BLaER1 (cell line): ENCODE measurements around the gene CSNK2A2.

Experiments used
- H3K27ac ChIP-seq: shearing (Covaris generic); formaldehyde crosslinking; 2 replicates; pipeline ENCODE4 v1.8.1; 2022
- H3K27me3 ChIP-seq: shearing (Covaris generic); formaldehyde crosslinking; 2 replicates; pipeline ENCODE4 v1.8.1; 2022
- H3K36me3 ChIP-seq: shearing (Covaris generic); formaldehyde crosslinking; 2 replicates; pipeline ENCODE4 v1.8.1; 2022
- H3K4me1 ChIP-seq: shearing (Covaris generic); formaldehyde crosslinking; 2 replicates; pipeline ENCODE4 v1.8.1; 2022
- H3K4me2 ChIP-seq: shearing (Covaris generic); formaldehyde crosslinking; 2 replicates; pipeline ENCODE4 v1.8.1; 2022
- H3K4me3 ChIP-seq: shearing (Covaris generic); formaldehyde crosslinking; 2 replicates; pipeline ENCODE4 v1.8.1; 2022
- H3K9ac ChIP-seq: shearing (Covaris generic); formaldehyde crosslinking; 2 replicates; pipeline ENCODE4 v1.8.1; 2022
- H3K9me3 ChIP-seq: shearing (Covaris generic); formaldehyde crosslinking; 2 replicates; pipeline ENCODE4 v1.8.1; 2022
- H4K20me1 ChIP-seq: shearing (Covaris generic); formaldehyde crosslinking; 2 replicates; pipeline ENCODE4 v1.8.1; 2022
- Cebpa-rat ChIP-seq: shearing (Covaris generic); IDR thresholded peaks from 2 replicates; pipeline ENCODE4 v1.8.1; 2022

The CSNK2A2 gene

GRCh38 chr16:58198022-58198683 lies at the start of gene CSNK2A2:
CSNK2A2 (minus strand) TSS chr16:58198106; CDS start chr16:58197736, 370 bp downstream.
- Histone ChIP-seq H3K4me2 (peak within 1 kb of the TSS; percentile 92), H3K9ac (peak within 1 kb of the TSS; percentile 92), H3K27ac (peak within 1 kb of the TSS; percentile 79), H3K36me3 (peaks cover 34% of the 10 kb centered on the region), H3K9me3 (no peaks in the 10 kb centered on the region), H3K4me1 (peaks cover 19% of the 10 kb centered on the region), H4K20me1 (peaks cover 41% of the 10 kb centered on the region), H3K4me3 (peak within 1 kb of the TSS; percentile 84), H3K27me3 (no peaks in the 10 kb centered on the region)
- TF ChIP-seq Cebpa-rat: no peak

DNA sequence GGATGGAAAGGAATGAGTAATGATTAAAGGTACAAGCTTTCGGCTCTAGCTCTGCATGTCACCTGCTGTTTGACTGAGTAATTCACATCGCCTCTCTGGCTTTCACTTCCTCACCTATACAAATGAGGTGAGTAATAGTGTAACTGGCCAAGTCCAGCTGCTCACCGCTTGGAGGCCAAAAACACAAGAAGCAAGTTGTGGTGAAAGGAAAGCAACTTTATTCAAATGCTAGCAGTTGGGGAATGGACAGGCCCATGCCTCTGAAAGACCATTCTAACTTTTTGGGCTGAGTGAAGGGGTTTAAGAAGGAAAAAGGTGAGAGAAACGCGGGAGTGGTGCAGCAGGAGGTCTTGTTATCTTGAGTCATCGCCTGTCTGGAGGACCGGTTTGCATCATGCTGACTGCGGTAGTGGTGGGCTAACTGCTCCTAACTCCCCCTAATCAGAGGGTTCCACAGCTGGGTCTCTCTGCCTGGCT lies 45.7 kb upstream of the CSNK2A2 start:
- Histone ChIP-seq H3K4me3 (no peak overlapping the region), H3K9ac (no peak overlapping the region), H3K36me3 (no peaks in the 10 kb centered on the region), H3K4me1 (no peaks in the 10 kb centered on the region), H4K20me1 (no peaks in the 10 kb centered on the region), H3K27ac (no peak overlapping the region), H3K9me3 (no peaks in the 10 kb centered on the region), H3K27me3 (no peaks in the 10 kb centered on the region), H3K4me2 (no peak overlapping the region)
- TF ChIP-seq Cebpa-rat: no peak

- Histone ChIP-seq H3K4me3 (no peak overlapping the region), H3K9ac (no peak overlapping the region), H3K27me3 (no peaks in the 10 kb centered on the region), H3K9me3 (no peaks in the 10 kb centered on the region), H4K20me1 (no peaks in the 10 kb centered on the region), H3K36me3 (no peaks in the 10 kb centered on the region), H3K27ac (no peak overlapping the region), H3K4me2 (peak overlapping the region; percentile 86; the same call in 1 of the 2 replicates), H3K4me1 (peaks cover 11% of the 10 kb centered on the region)
- no peak for TF ChIP-seq Cebpa-rat
Observed at GRCh38 chr16:58236831-58237230, 38.9 kb upstream of the CSNK2A2 start.

DNA sequence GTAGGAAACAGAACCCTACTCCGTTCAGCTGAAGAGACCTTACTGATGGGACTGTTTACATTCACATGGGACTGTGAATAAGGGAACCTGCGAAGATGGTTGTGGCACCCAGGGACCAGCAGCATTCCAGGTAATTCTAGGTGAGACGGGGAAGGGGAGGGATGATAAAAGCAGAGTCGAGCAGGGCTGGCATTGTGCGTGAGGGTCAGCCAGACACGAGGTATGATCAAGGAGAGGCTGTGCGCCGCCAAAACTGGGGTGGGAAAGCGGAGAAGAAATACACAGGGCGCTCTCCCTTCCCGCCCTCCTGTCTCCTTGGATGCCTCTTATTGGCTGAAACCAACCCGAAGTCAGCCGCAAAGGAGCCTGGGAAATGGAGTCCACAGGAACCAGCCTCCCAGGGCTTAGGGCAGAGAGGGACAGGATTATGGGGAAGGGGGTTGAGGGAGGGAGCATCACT lies 38.4 kb upstream of the CSNK2A2 start:
- Histone ChIP-seq H3K9me3 (no peaks in the 10 kb centered on the region), H3K9ac (peak overlapping the region; percentile 72; the same call in 1 of the 2 replicates), H4K20me1 (no peaks in the 10 kb centered on the region), H3K4me1 (peaks cover 17% of the 10 kb centered on the region), H3K4me2 (peak overlapping the region; percentile 86), H3K27ac (no peak overlapping the region; the same call in 1 of the 2 replicates), H3K27me3 (no peaks in the 10 kb centered on the region), H3K4me3 (peak overlapping the region; percentile 68), H3K36me3 (no peaks in the 10 kb centered on the region)
- no peak for TF ChIP-seq Cebpa-rat

DNA sequence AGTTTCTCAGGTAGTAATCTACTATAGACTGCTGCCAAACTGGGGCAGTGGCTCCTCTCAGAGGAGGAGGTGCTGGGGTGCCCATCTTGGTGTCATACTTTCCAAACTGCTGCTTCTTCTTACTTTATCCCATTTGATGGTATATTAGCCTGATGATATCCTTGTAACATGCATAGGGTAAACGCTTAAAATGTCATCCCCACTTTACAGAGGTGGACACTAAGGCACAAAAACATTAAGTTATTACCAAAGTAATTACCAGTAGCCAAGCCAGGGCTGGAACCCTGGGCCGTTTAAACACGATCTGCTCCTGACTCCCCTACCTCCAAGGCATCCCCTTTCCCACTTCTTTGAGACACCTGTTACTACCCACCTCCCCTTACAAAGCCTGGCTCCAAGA lies 37.8 kb upstream of the CSNK2A2 start:
- H3K4me1 ChIP-seq: peaks cover 18% of the 10 kb centered on the region
- no peak overlapping the region for H3K27ac ChIP-seq
- H3K9me3 ChIP-seq: no peaks in the 10 kb centered on the region
- H3K4me2 ChIP-seq: peak overlapping the region; percentile 86
- no peak overlapping the region for H3K9ac ChIP-seq
- H3K27me3 ChIP-seq: no peaks in the 10 kb centered on the region
- no peak for TF ChIP-seq Cebpa-rat
- no peaks in the 10 kb centered on the region for H3K36me3 ChIP-seq
- H4K20me1 ChIP-seq: no peaks in the 10 kb centered on the region
- peak overlapping the region; percentile 68; the same call in 1 of the 2 replicates for H3K4me3 ChIP-seq

GRCh38 chr16:58234831-58235595 lies 37.1 kb upstream of the CSNK2A2 start:
- Histone ChIP-seq H3K9me3 (no peaks in the 10 kb centered on the region), H3K27me3 (no peaks in the 10 kb centered on the region), H4K20me1 (no peaks in the 10 kb centered on the region), H3K9ac (no peak overlapping the region), H3K4me2 (no peak overlapping the region), H3K36me3 (no peaks in the 10 kb centered on the region), H3K4me1 (peaks cover 18% of the 10 kb centered on the region), H3K27ac (no peak overlapping the region), H3K4me3 (no peak overlapping the region)
- TF ChIP-seq Cebpa-rat: no peak

- Histone ChIP-seq H3K9ac (no peak overlapping the region), H3K4me1 (peaks cover 9% of the 10 kb centered on the region), H3K27ac (no peak overlapping the region), H3K36me3 (no peaks in the 10 kb centered on the region), H3K4me3 (no peak overlapping the region), H3K4me2 (no peak overlapping the region), H3K9me3 (no peaks in the 10 kb centered on the region), H4K20me1 (no peaks in the 10 kb centered on the region), H3K27me3 (no peaks in the 10 kb centered on the region)
- TF ChIP-seq Cebpa-rat: no peak
Observed at GRCh38 chr16:58230259-58230658, 32.4 kb upstream of the CSNK2A2 start.

DNA sequence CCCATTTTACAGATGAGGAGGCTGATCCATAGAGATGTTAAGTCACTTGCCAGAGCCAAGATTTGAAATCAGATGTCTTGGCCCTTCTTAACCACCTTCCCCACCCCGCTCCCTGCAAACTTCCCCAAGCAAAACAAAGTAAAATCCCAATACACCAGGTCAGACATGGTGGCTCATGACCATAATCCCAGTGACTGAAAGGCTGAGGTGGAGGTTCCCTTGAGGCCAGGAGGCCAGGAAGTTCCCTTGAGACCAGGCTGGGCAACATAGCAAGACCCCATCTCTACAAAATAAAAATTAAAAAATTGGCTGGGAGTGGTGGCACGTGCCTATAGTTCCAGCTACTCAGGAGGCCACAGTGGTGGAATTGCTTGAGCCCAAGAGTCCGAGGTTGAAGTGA lies 28.9 kb upstream of the CSNK2A2 start:
- no peaks in the 10 kb centered on the region for H3K27me3 ChIP-seq
- TF ChIP-seq Cebpa-rat: no peak
- H4K20me1 ChIP-seq: no peaks in the 10 kb centered on the region
- H3K9ac ChIP-seq: no peak overlapping the region
- no peaks in the 10 kb centered on the region for H3K36me3 ChIP-seq
- H3K4me2 ChIP-seq: no peak overlapping the region
- no peak overlapping the region for H3K27ac ChIP-seq
- H3K4me3 ChIP-seq: no peak overlapping the region
- H3K4me1 ChIP-seq: peaks cover 7% of the 10 kb centered on the region
- no peaks in the 10 kb centered on the region for H3K9me3 ChIP-seq

- no peak for TF ChIP-seq Cebpa-rat
- no peaks in the 10 kb centered on the region for H3K4me1 ChIP-seq
- no peaks in the 10 kb centered on the region for H3K9me3 ChIP-seq
- no peak overlapping the region for H3K27ac ChIP-seq
- no peaks in the 10 kb centered on the region for H3K27me3 ChIP-seq
- H3K36me3 ChIP-seq: no peaks in the 10 kb centered on the region
- no peaks in the 10 kb centered on the region for H4K20me1 ChIP-seq
- H3K4me2 ChIP-seq: no peak overlapping the region
- H3K9ac ChIP-seq: no peak overlapping the region
- no peak overlapping the region for H3K4me3 ChIP-seq
Observed at GRCh38 chr16:58225965-58226602, 28.2 kb upstream of the CSNK2A2 start.
